HCT116 (cell line): ENCODE measurements around the gene PEX11G. TPM values are rescaled to one million over a fixed set of nuclear protein-coding genes. Genes with fewer than 3 reads are reported as not detected.

Experiments
- ATAC-seq: fragments of 200-7000 bp; cut with Tn5 transposase; 2 replicates; pipeline ENCODE4 v1.9.1; 2020; ENCODE audit warnings: mild to moderate bottlenecking, moderate library complexity
- BruUV-seq: library from RNA; stranded (reverse); fragments of 400-500 nt; replicated peaks from 2 replicates; lab custom pipeline; 2021; lab: Mats Ljungman, UMichigan
- CTCF ChIA-PET: fragments of 300-600 bp; sonication (Branson Sonifier 250); formaldehyde crosslinking; loops from one replicate; lab custom pipeline; 2021; ENCODE audit warnings: antibody characterized with exemption; lab: Charles Lee
- POLR2A ChIA-PET: fragments of 300-600, 350-600 bp; sonication (Branson Sonifier 250); formaldehyde crosslinking; loops from one replicate; lab custom pipeline; 2021; ENCODE audit warnings: antibody characterized with exemption; lab: Charles Lee
- RAD21 ChIA-PET, 2 experiments: fragments of 300-600 bp; sonication (Branson Sonifier 250); formaldehyde crosslinking; loops; one replicate each; lab custom pipeline; 2023; ENCODE audit warnings: low total read pairs in 2 of 2; ENCODE audit not compliant: uncharacterized antibody in 2 of 2, unreplicated experiment in 2 of 2, low non-redundant PET in 1 of 2; lab: Charles Lee
- DNase-seq: peaks from one replicate; pipeline ENCODE4 v3.0.0-alpha.2; 2010; ENCODE audit warnings: low read depth, low spot score
- H2AFZ ChIP-seq: fragments of 200-600 bp; shearing (Covaris generic), sonication (generic); 2 replicates; pipeline ENCODE4 v1.6.1; 2017; ENCODE audit warnings: low read depth, mixed run types, mixed read lengths, antibody characterized with exemption, low read length; ENCODE audit not compliant: poor library complexity, severe bottlenecking
- H3K27ac ChIP-seq: 2 replicates; pipeline ENCODE4 v1.5.1; 2012; ENCODE audit warnings: low read depth, low read length
- H3K27me3 ChIP-seq: fragments of 200-600 bp; sonication (generic); 2 replicates; pipeline ENCODE4 v1.6.1; 2016; ENCODE audit warnings: mixed run types, low read length, mixed read lengths; ENCODE audit not compliant: insufficient read depth
- H3K36me3 ChIP-seq, 2 experiments: fragments of 200-500 bp in 1 of 2; fragments of 200-600 bp in 1 of 2; sonication (Bioruptor generic) in 1 of 2; sonication (generic) in 1 of 2; 2 replicates each; pipeline versions ENCODE4 v1.5.1 to v1.6.1; 2014 to 2016; ENCODE audit warnings: low read length in 2 of 2, inconsistent platforms in 1 of 2, mixed read lengths in 1 of 2, mixed run types in 1 of 2; ENCODE audit not compliant: insufficient read depth in 2 of 2, control insufficient read depth in 1 of 2
- H3K4me1 ChIP-seq, 2 experiments: fragments of 200-600 bp in 1 of 2; sonication (generic) in 1 of 2; 2 replicates each; pipeline versions ENCODE4 v1.5.1 to v1.6.1; 2012 to 2017; ENCODE audit warnings: low read length in 2 of 2, inconsistent platforms in 1 of 2, mild to moderate bottlenecking in 1 of 2, mixed read lengths in 1 of 2, mixed run types in 1 of 2, moderate library complexity in 1 of 2; ENCODE audit not compliant: insufficient read depth in 2 of 2, control insufficient read depth in 1 of 2
- H3K4me2 ChIP-seq: fragments of 200-600 bp; sonication (generic); 2 replicates; pipeline ENCODE4 v1.6.1; 2017; ENCODE audit warnings: mixed run types, low read length, mixed read lengths
- H3K4me3 ChIP-seq, 2 experiments: fragments of 200-600 bp in 1 of 2; sonication (generic) in 1 of 2; replicated peaks in 1 of 2; 2 replicates each; pipeline ENCODE4 v1.5.1; 2011 to 2016; ENCODE audit warnings: low read length in 2 of 2, control low read depth in 1 of 2, low read depth in 1 of 2, mild to moderate bottlenecking in 1 of 2, mixed read lengths in 1 of 2, mixed run types in 1 of 2
- H3K79me2 ChIP-seq: fragments of 200-600 bp; sonication (generic); 2 replicates; pipeline ENCODE4 v1.6.1; 2017; ENCODE audit warnings: mild to moderate bottlenecking, mixed run types, low read length, moderate library complexity, mixed read lengths; ENCODE audit not compliant: insufficient read depth
- H3K9ac ChIP-seq: fragments of 200-600 bp; sonication (generic); 2 replicates; pipeline ENCODE4 v1.6.1; 2016; ENCODE audit warnings: low read length, mixed read lengths
- H3K9me2 ChIP-seq: fragments of 200-600 bp; sonication (generic), shearing (Covaris generic); 2 replicates; pipeline ENCODE4 v1.6.1; 2017; ENCODE audit warnings: mixed run types, mild to moderate bottlenecking, moderate library complexity; ENCODE audit not compliant: insufficient read depth
- H3K9me3 ChIP-seq, 2 experiments: fragments of 200-500 bp in 1 of 2; fragments of 200-600 bp in 1 of 2; sonication (Bioruptor generic) in 1 of 2; sonication (generic) in 1 of 2; 2 replicates each; pipeline ENCODE4 v1.6.1; 2014 to 2017; ENCODE audit warnings: low read length in 2 of 2, mixed read lengths in 2 of 2, inconsistent platforms in 1 of 2, low read depth in 1 of 2, mild to moderate bottlenecking in 1 of 2, mixed run types in 1 of 2, moderate library complexity in 1 of 2; ENCODE audit not compliant: control insufficient read depth in 1 of 2, insufficient read depth in 1 of 2
- H4K20me1 ChIP-seq: fragments of 200-600 bp; sonication (generic), shearing (Covaris generic); 2 replicates; pipeline ENCODE4 v1.6.1; 2017; ENCODE audit warnings: mixed run types, mild to moderate bottlenecking, moderate library complexity; ENCODE audit not compliant: insufficient read depth
- CBX3 ChIP-seq: IDR thresholded peaks from 2 replicates; pipeline ENCODE4 v1.6.1; 2012; ENCODE audit warnings: low read depth
- EZH2 ChIP-seq: fragments of 200-600 bp; sonication (generic); IDR thresholded peaks from 2 replicates; pipeline ENCODE4 v1.6.1; 2017; ENCODE audit warnings: antibody characterized with exemption, mixed run types
- REST ChIP-seq: IDR thresholded peaks from 2 replicates; pipeline ENCODE4 v1.6.1; 2012; ENCODE audit warnings: low read depth
- TCF7L2 ChIP-seq: IDR thresholded peaks from 2 replicates; pipeline ENCODE4 v1.7.0; 2011; ENCODE audit warnings: borderline replicate concordance, inconsistent platforms; ENCODE audit not compliant: insufficient read depth, insufficient read length; ENCODE audit errors: extremely low read depth
- ZNF274 ChIP-seq: fragments of 200-500 bp; sonication (Bioruptor generic); IDR thresholded peaks from 2 replicates; pipeline ENCODE4 v1.6.1; 2014; ENCODE audit warnings: mild to moderate bottlenecking, low read depth, low read length, inconsistent platforms
- intact Hi-C: fragments of 100-400 bp; cut with micrococcal nuclease; formaldehyde crosslinking; loops from 2 replicates; pipeline ENCODE4 v1.10.0; 2022
- total RNA-seq: library from RNA; stranded (reverse); gene quantifications from one replicate; pipeline ENCODE4 v1.2.1, GENCODE V29; 2021; ENCODE audit not compliant: unreplicated experiment

PEX11G gene
- total RNA-seq, 1 experiment from 2014 or later: 6.4 TPM

GRCh38 chr19:7515110-7515644 is 26.3 kb upstream of the PEX11G start:
- Histone ChIP-seq H3K9ac (peak overlapping the region; percentile 59), H3K9me3 (no peaks in the 10 kb centered on the region)
- RAD21 ChIA-PET: no interaction called here
- no peak for TF ChIP-seq EZH2
- no peak for TF ChIP-seq TCF7L2
- no peak for TF ChIP-seq ZNF274
- no peak for TF ChIP-seq CBX3
- no peak for TF ChIP-seq REST
- TF ChIP-seq, all 23 proteins: peak for 0
- Histone ChIP-seq H3K4me2 (peak overlapping the region; percentile 87), H3K27ac (peak overlapping the region; percentile 48; the same call in 1 of the 2 replicates), H3K9me2 (no peaks in the 10 kb centered on the region), H3K4me1 (peaks cover 6 to 20% of the 10 kb centered on the region in 2 experiments), H3K27me3 (no peaks in the 10 kb centered on the region), H3K36me3 (no peaks in the 10 kb centered on the region), H3K79me2 (no peaks in the 10 kb centered on the region), H4K20me1 (no peaks in the 10 kb centered on the region), H2AFZ (peak overlapping the region; percentile 91), H3K4me3 (peak overlapping the region; percentile 52 to 64)
- ChIA-PET CTCF (no interaction called here), POLR2A (interaction anchor here (2.3 kb wide), 1 partner anchor 9 kb away, joined by 9 read pairs; no protein-coding TSS in a partner anchor)
- ATAC-seq (no peak), DNase-seq (no peak)
- intact Hi-C loops: no loop called here
- TSS peak; percentile 90 for BruUV-seq
